Liver (tissue), 3 donors: Measurements from ENCODE around the gene CCDC30.

Experiments
- GABPA ChIP-seq, 2 donors: IDR thresholded peaks in 1 of 2; conservative IDR thresholded peaks in 1 of 2; 2 replicates each; pipeline ENCODE4 v1.6.1; 2016; ENCODE audit warnings: antibody characterized with exemption in 2 of 2, mild to moderate bottlenecking in 1 of 2, moderate library complexity in 1 of 2
- HNF4A ChIP-seq, 2 donors: conservative IDR thresholded peaks; 2 replicates each; pipeline ENCODE4 v1.6.1; 2016; ENCODE audit warnings: antibody characterized with exemption in 2 of 2, mild to moderate bottlenecking in 2 of 2
- JUND ChIP-seq, 2 donors: IDR thresholded peaks; 2 replicates each; pipeline ENCODE4 v1.6.1; 2016; ENCODE audit warnings: antibody characterized with exemption in 2 of 2
- SP1 ChIP-seq: IDR thresholded peaks from 2 replicates; pipeline ENCODE4 v1.6.1; 2018; ENCODE audit warnings: antibody characterized with exemption, mild to moderate bottlenecking
- TAF1 ChIP-seq: conservative IDR thresholded peaks from 2 replicates; pipeline ENCODE4 v1.6.1; 2016; ENCODE audit warnings: antibody characterized with exemption, mild to moderate bottlenecking
- YY1 ChIP-seq: IDR thresholded peaks from 2 replicates; pipeline ENCODE4 v1.6.1; 2016; ENCODE audit warnings: antibody characterized with exemption, mild to moderate bottlenecking
- TF ChIP-seq, protein P1 (sequence below): fragments of 150-350 bp; IDR thresholded peaks from 2 replicates; pipeline ENCODE4 v1.5.1; 2017; ENCODE audit warnings: improper control_type of control experiment, low read depth, low read length; ENCODE audit not compliant: missing input control
- TF ChIP-seq, protein P2 (sequence below): IDR thresholded peaks from 2 replicates; pipeline ENCODE4 v1.6.1; 2016; ENCODE audit warnings: antibody characterized with exemption
- TF ChIP-seq, protein P3 (sequence below): IDR thresholded peaks from 2 replicates; pipeline ENCODE4 v1.6.1; 2016; ENCODE audit warnings: antibody characterized with exemption
- TF ChIP-seq, protein P4 (sequence below): IDR thresholded peaks from 2 replicates; pipeline ENCODE4 v1.6.1; 2016; ENCODE audit warnings: antibody characterized with exemption
- donor health status: healthy.
- donor health status: healthy.

DNA sequence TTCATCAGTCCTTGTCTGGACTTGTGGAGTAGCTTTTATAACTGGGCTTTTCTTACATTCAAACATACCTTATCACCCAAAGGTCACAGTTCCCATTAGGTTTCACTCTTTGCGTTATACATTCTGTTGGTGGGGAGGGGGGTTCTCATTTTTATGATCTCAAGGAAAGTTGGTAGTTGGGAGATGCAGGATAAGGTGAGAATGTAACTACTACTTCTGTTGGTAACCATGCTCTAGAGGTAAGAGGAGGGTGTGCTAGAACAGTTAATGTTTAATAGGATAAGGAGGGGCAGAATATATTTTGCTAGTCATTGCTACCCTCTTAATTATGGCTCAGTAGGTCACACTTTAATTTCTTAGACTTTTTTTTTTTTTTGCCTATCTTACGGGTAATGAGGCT, 229.8 kb downstream of the CCDC30 start:
- TF ChIP-seq, protein P1, sequence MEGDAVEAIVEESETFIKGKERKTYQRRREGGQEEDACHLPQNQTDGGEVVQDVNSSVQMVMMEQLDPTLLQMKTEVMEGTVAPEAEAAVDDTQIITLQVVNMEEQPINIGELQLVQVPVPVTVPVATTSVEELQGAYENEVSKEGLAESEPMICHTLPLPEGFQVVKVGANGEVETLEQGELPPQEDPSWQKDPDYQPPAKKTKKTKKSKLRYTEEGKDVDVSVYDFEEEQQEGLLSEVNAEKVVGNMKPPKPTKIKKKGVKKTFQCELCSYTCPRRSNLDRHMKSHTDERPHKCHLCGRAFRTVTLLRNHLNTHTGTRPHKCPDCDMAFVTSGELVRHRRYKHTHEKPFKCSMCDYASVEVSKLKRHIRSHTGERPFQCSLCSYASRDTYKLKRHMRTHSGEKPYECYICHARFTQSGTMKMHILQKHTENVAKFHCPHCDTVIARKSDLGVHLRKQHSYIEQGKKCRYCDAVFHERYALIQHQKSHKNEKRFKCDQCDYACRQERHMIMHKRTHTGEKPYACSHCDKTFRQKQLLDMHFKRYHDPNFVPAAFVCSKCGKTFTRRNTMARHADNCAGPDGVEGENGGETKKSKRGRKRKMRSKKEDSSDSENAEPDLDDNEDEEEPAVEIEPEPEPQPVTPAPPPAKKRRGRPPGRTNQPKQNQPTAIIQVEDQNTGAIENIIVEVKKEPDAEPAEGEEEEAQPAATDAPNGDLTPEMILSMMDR: no peak
- TF ChIP-seq, protein P2, sequence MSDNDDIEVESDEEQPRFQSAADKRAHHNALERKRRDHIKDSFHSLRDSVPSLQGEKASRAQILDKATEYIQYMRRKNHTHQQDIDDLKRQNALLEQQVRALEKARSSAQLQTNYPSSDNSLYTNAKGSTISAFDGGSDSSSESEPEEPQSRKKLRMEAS: no peak
- TF ChIP-seq HNF4A (conservative IDR thresholded peaks at IDR 0.05) (no peak), YY1 (no peak), GABPA (IDR thresholded peaks at IDR 0.05 in 1 of 2, conservative IDR thresholded peaks at IDR 0.05 in 1 of 2) (no peak), JUND (IDR thresholded peaks at IDR 0.05) (no peak), SP1 (no peak), TAF1 (no peak)
- TF ChIP-seq, protein P3, sequence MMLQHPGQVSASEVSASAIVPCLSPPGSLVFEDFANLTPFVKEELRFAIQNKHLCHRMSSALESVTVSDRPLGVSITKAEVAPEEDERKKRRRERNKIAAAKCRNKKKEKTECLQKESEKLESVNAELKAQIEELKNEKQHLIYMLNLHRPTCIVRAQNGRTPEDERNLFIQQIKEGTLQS: no peak
- TF ChIP-seq, protein P4, sequence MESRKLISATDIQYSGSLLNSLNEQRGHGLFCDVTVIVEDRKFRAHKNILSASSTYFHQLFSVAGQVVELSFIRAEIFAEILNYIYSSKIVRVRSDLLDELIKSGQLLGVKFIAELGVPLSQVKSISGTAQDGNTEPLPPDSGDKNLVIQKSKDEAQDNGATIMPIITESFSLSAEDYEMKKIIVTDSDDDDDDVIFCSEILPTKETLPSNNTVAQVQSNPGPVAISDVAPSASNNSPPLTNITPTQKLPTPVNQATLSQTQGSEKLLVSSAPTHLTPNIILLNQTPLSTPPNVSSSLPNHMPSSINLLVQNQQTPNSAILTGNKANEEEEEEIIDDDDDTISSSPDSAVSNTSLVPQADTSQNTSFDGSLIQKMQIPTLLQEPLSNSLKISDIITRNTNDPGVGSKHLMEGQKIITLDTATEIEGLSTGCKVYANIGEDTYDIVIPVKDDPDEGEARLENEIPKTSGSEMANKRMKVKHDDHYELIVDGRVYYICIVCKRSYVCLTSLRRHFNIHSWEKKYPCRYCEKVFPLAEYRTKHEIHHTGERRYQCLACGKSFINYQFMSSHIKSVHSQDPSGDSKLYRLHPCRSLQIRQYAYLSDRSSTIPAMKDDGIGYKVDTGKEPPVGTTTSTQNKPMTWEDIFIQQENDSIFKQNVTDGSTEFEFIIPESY: no peak
